GM23338 (cell line): ENCODE results near the gene ICAM2. TPM values are rescaled to one million over a fixed set of nuclear protein-coding genes. Genes with fewer than 3 reads are reported as not detected.

Experiments used
- ATAC-seq: fragments of 200-7000 bp; cut with Tn5 transposase; 3 replicates; pipeline ENCODE4 v1.9.1; 2020
- DNase-seq: peaks from one replicate; pipeline ENCODE4 v3.0.0-alpha.2; 2015; ENCODE audit warnings: low spot score
- H2AFZ ChIP-seq: fragments of 200-600 bp; sonication (generic); 2 replicates; pipeline ENCODE4 v1.8.0; 2016; ENCODE audit warnings: antibody characterized with exemption, mild to moderate bottlenecking, moderate library complexity
- H3F3A ChIP-seq: fragments of 200-600 bp; sonication (generic); replicated peaks from 2 replicates; pipeline ENCODE4 v1.8.0; 2017; ENCODE audit warnings: antibody characterized with exemption, mixed run types, low read depth
- H3K27ac ChIP-seq: fragments of 200-600 bp; sonication (generic); 2 replicates; pipeline ENCODE4 v1.6.1; 2016; ENCODE audit warnings: low read depth
- H3K27me3 ChIP-seq: fragments of 200-600 bp; sonication (generic); 2 replicates; pipeline ENCODE4 v1.8.0; 2016; ENCODE audit warnings: mild to moderate bottlenecking, mixed run types, moderate library complexity; ENCODE audit not compliant: insufficient read depth
- H3K36me3 ChIP-seq: fragments of 200-600 bp; sonication (generic); 2 replicates; pipeline ENCODE4 v1.8.0; 2016; ENCODE audit warnings: mild to moderate bottlenecking; ENCODE audit not compliant: insufficient read depth
- H3K4me1 ChIP-seq: fragments of 200-600 bp; sonication (generic); 2 replicates; pipeline ENCODE4 v1.8.0; 2016; ENCODE audit warnings: mild to moderate bottlenecking, moderate library complexity; ENCODE audit not compliant: insufficient read depth
- H3K4me2 ChIP-seq: fragments of 200-600 bp; sonication (generic); 2 replicates; pipeline ENCODE4 v1.7.1; 2017; ENCODE audit warnings: mixed run types
- H3K4me3 ChIP-seq: fragments of 200-600 bp; sonication (generic); 2 replicates; pipeline ENCODE4 v1.6.1; 2016; ENCODE audit warnings: mixed run types
- H3K79me2 ChIP-seq: fragments of 200-600 bp; sonication (generic); replicated peaks from 2 replicates; pipeline ENCODE4 v1.8.0; 2017; ENCODE audit warnings: mild to moderate bottlenecking; ENCODE audit not compliant: insufficient read depth
- H3K9me2 ChIP-seq: fragments of 200-600 bp; sonication (generic); 2 replicates; pipeline ENCODE4 v1.8.0; 2017; ENCODE audit not compliant: insufficient read depth
- H4K20me1 ChIP-seq: fragments of 200-600 bp; sonication (generic); replicated peaks from 2 replicates; pipeline ENCODE4 v1.8.0; 2017; ENCODE audit warnings: mild to moderate bottlenecking; ENCODE audit not compliant: insufficient read depth
- H3K27ac Mint-ChIP-seq: 2 replicates; pipeline ENCODE4 v1.8.0; 2020; ENCODE audit warnings: inconsistent platforms, mild to moderate bottlenecking, moderate library complexity, mixed read lengths
- H3K27me3 Mint-ChIP-seq: 3 replicates; pipeline ENCODE4 v1.8.0; 2022; ENCODE audit warnings: low read depth, mild to moderate bottlenecking, moderate library complexity, mixed read lengths, inconsistent platforms; ENCODE audit not compliant: insufficient read depth, poor library complexity
- H3K36me3 Mint-ChIP-seq: 3 replicates; pipeline ENCODE4 v1.8.0; 2021; ENCODE audit warnings: low read depth, mild to moderate bottlenecking, inconsistent platforms, moderate library complexity, mixed read lengths
- H3K4me1 Mint-ChIP-seq: 3 replicates; pipeline ENCODE4 v1.8.0; 2020; ENCODE audit warnings: mild to moderate bottlenecking, inconsistent platforms, mixed read lengths
- H3K4me3 Mint-ChIP-seq: 3 replicates; pipeline ENCODE4 v1.8.0; 2021; ENCODE audit warnings: moderate library complexity, mild to moderate bottlenecking, inconsistent platforms, mixed read lengths
- H3K9me3 Mint-ChIP-seq: 3 replicates; pipeline ENCODE4 v1.8.0; 2020; ENCODE audit warnings: moderate library complexity, mild to moderate bottlenecking, inconsistent platforms, mixed read lengths
- CTCF ChIP-seq, 2 experiments: fragments of 200-600 bp in 1 of 2; sonication (generic) in 1 of 2; conservative IDR thresholded peaks; 2 replicates each; pipeline versions ENCODE4 v1.5.1 to v1.6.1; 2016 to 2017; ENCODE audit warnings: antibody characterized with exemption in 2 of 2, low read depth in 2 of 2, mild to moderate bottlenecking in 2 of 2, moderate library complexity in 1 of 2
- ETS1 ChIP-seq: IDR thresholded peaks from 2 replicates; pipeline ENCODE4 v1.6.1; 2016; ENCODE audit warnings: antibody characterized with exemption
- EZH2phosphoT487 ChIP-seq: fragments of 200-600 bp; sonication (generic); IDR thresholded peaks from one replicate; pipeline ENCODE4 v1.8.1; 2018; ENCODE audit warnings: antibody characterized with exemption; ENCODE audit not compliant: unreplicated experiment
- JUNB ChIP-seq: IDR thresholded peaks from one replicate; pipeline ENCODE4 v1.6.1; 2016; ENCODE audit warnings: antibody characterized with exemption; ENCODE audit not compliant: unreplicated experiment
- NANOG ChIP-seq: IDR thresholded peaks from 2 replicates; pipeline ENCODE4 v1.6.1; 2016; ENCODE audit warnings: antibody characterized with exemption, borderline replicate concordance
- POLR2AphosphoS5 ChIP-seq: IDR thresholded peaks from 2 replicates; pipeline ENCODE4 v1.6.1; 2016; ENCODE audit warnings: antibody characterized with exemption, low read depth
- REST ChIP-seq: IDR thresholded peaks from one replicate; pipeline ENCODE4 v1.6.1; 2018; ENCODE audit warnings: antibody characterized with exemption; ENCODE audit not compliant: unreplicated experiment
- STAT1 ChIP-seq: IDR thresholded peaks from one replicate; pipeline ENCODE4 v1.6.1; 2016; ENCODE audit warnings: antibody characterized with exemption; ENCODE audit not compliant: unreplicated experiment
- ZNF114 ChIP-seq: fragments of 250-450 bp; sonication (Bioruptor Pico); IDR thresholded peaks from 2 replicates; pipeline ENCODE4 v1.5.0; 2020; ENCODE audit warnings: mild to moderate bottlenecking, moderate library complexity
- ZNF331 ChIP-seq: fragments of 250-450 bp; sonication (Bioruptor Pico); IDR thresholded peaks from 2 replicates; pipeline ENCODE4 v1.5.0; 2020; ENCODE audit warnings: low read depth, mild to moderate bottlenecking, moderate library complexity
- polyA plus RNA-seq: library from polyadenylated mRNA; unstranded; fragments of >200 nt; fragmentation: Nextera tagmentation; extraction: Ambion mirVana; gene quantifications from 2 replicates; pipeline ENCODE4 v1.2.1, GENCODE V29; 2016
- total RNA-seq: library from RNA; depleted of rRNA; stranded (reverse); fragments of >200 nt; shearing (Covaris generic); gene quantifications from 2 replicates; pipeline ENCODE4 v1.2.3, GENCODE V29; 2014

Gene ICAM2
- total and polyA plus RNA-seq, 2 experiments from 2014 or later: 0.31 to 0.86 TPM

- peaks cover 4% of the 10 kb centered on the region; the same call in 2 of the 3 replicates for H3K4me1 Mint-ChIP-seq
- peaks cover 6% of the 10 kb centered on the region for H3K27me3 Mint-ChIP-seq
- H3F3A ChIP-seq: no peaks in the 10 kb centered on the region
- H3K4me3 Mint-ChIP-seq: no peak overlapping the region
- no peaks in the 10 kb centered on the region for H3K36me3 Mint-ChIP-seq
- H4K20me1 ChIP-seq: no peaks in the 10 kb centered on the region; the same call in 1 of the 2 replicates
- no peak overlapping the region for H3K4me3 ChIP-seq
- no peak for TF ChIP-seq POLR2AphosphoS5
- no peak for TF ChIP-seq EZH2phosphoT487
- no peak for TF ChIP-seq ETS1
- TF ChIP-seq JUNB: no peak
- no peak for TF ChIP-seq ZNF331 (CRISPR knock-in tag)
- no peak for TF ChIP-seq STAT1
- no peak for TF ChIP-seq ZNF114 (CRISPR knock-in tag)
- TF ChIP-seq NANOG: no peak
- TF ChIP-seq CTCF (conservative IDR thresholded peaks at IDR 0.05; ENCODE audit: low read depth in 2 of 2): no peak
- TF ChIP-seq REST: no peak
- no peaks in the 10 kb centered on the region for H3K79me2 ChIP-seq
- H3K36me3 ChIP-seq: no peaks in the 10 kb centered on the region
- H3K27me3 ChIP-seq: no peaks in the 10 kb centered on the region
- no peak overlapping the region for H2AFZ ChIP-seq
- no peaks in the 10 kb centered on the region for H3K9me2 ChIP-seq
- no peak overlapping the region for H3K27ac Mint-ChIP-seq
- no peak overlapping the region for H3K4me2 ChIP-seq
- H3K9me3 Mint-ChIP-seq: no peaks in the 10 kb centered on the region; the same call in 2 of the 3 replicates
- ATAC-seq (no peak), DNase-seq (no peak)
- no peak overlapping the region for H3K27ac ChIP-seq
- H3K4me1 ChIP-seq: no peaks in the 10 kb centered on the region
Observed at GRCh38 chr17:64037180-64037579, 16.7 kb upstream of the ICAM2 start.
